Measurements from ENCODE around the gene KDELR1. TPM values are rescaled to one million over a fixed set of nuclear protein-coding genes. Genes with fewer than 3 reads are reported as not detected.

Gene KDELR1
- total RNA-seq, 1 experiment from 2014 or later: 200 TPM

DNA sequence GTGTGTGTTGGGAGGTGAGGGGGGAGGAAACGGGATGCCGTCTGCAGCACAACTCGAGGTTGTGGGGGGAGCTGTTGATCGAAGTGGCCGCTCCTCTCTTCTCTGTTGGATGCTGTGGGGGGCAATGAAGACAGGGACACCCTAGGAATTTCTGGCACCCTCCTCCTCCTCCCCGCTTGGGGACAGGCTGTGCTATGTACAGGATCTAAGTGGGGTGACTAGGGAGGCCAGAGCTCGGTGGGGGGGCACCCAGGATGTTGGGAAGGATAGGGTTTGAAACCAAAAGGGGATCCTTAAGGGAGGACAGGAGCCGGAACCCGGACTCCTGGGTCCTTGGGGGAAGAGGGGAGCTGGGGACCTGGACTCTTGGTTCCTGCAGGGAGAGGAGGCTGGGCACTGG, 4.1 kb upstream of the KDELR1 start:
- Histone ChIP-seq H3K27ac (ENCODE audit: low read depth, low read length, poor library complexity, severe bottlenecking) (peak overlapping the region; percentile 34), H3K36me3 (ENCODE audit: insufficient read depth, low read length, poor library complexity, severe bottlenecking) (no peaks in the 10 kb centered on the region), H3K4me1 (ENCODE audit: insufficient read depth, low read length, poor library complexity, severe bottlenecking) (peaks cover 73% of the 10 kb centered on the region), H3K9me3 (ENCODE audit: low read depth, low read length, poor library complexity, severe bottlenecking) (no peaks in the 10 kb centered on the region), H3K27me3 (replicated peaks; ENCODE audit: insufficient read depth, low read depth, low read length, poor library complexity) (no peaks in the 10 kb centered on the region), H3K4me3 (ENCODE audit: low read depth, low read length, poor library complexity, severe bottlenecking) (peak overlapping the region; percentile 57)
- POLR2A ChIA-PET (ENCODE audit: low non-redundant PET): interaction anchor here (0.7 kb wide), 1 partner anchor 97 kb away, joined by 10 read pairs; no protein-coding TSS in a partner anchor
- no TSS peak for BruUV-seq (replicated peaks)
- DNase-seq (ENCODE audit: low spot score): no peak
- intact Hi-C loops (cut with micrococcal nuclease; ENCODE audit: unreplicated experiment): loop anchor here (5.0 kb wide), 1 partner anchor 73 kb away; a partner anchor contains a TSS
- CTCF ChIA-PET: interaction anchor here (0.6 kb wide), 2 partner anchors 28 to 1030 kb away, joined by 3 to 8 read pairs; partner anchors contain the start of gene GFY
- no peak for TF ChIP-seq EZH2 (IDR thresholded peaks at IDR 0.05; ENCODE audit: borderline replicate concordance, low read depth, low read length, poor library complexity, severe bottlenecking)
- TF ChIP-seq CTCF (conservative IDR thresholded peaks at IDR 0.05; ENCODE audit: low read depth, low read length): no peak

DNA sequence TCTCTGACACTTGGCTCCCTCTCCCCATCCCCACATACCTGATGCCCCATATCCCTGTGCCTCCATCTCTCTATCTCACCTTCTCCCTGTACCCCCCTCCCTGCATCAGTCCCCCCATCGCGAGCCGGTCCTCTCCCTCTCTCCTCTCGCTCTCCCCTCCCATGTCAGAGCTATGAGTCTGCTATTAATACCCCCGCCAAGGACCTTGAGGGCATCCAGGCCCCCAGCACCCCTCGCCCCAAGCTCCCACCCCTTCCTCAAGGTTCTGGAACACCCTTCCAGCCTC, 3.8 kb upstream of the KDELR1 start:
- TF ChIP-seq EZH2 (IDR thresholded peaks at IDR 0.05; ENCODE audit: borderline replicate concordance, low read depth, low read length, poor library complexity, severe bottlenecking) (no peak), CTCF (conservative IDR thresholded peaks at IDR 0.05; ENCODE audit: low read depth, low read length) (no peak)
- DNase-seq (ENCODE audit: low spot score): no peak
- POLR2A ChIA-PET (ENCODE audit: low non-redundant PET): no interaction called here
- intact Hi-C loops (cut with micrococcal nuclease; ENCODE audit: unreplicated experiment): loop anchor here (5.0 kb wide), 1 partner anchor 73 kb away; a partner anchor contains a TSS
- CTCF ChIA-PET: interaction anchor here (0.6 kb wide), 2 partner anchors 28 to 1030 kb away, joined by 3 to 8 read pairs; partner anchors contain the start of gene GFY
- Histone ChIP-seq H3K4me3 (ENCODE audit: low read depth, low read length, poor library complexity, severe bottlenecking) (peak overlapping the region; percentile 57), H3K27ac (ENCODE audit: low read depth, low read length, poor library complexity, severe bottlenecking) (no peak overlapping the region), H3K9me3 (ENCODE audit: low read depth, low read length, poor library complexity, severe bottlenecking) (no peaks in the 10 kb centered on the region), H3K4me1 (ENCODE audit: insufficient read depth, low read length, poor library complexity, severe bottlenecking) (peaks cover 69% of the 10 kb centered on the region), H3K36me3 (ENCODE audit: insufficient read depth, low read length, poor library complexity, severe bottlenecking) (no peaks in the 10 kb centered on the region), H3K27me3 (replicated peaks; ENCODE audit: insufficient read depth, low read depth, low read length, poor library complexity) (no peaks in the 10 kb centered on the region)
- BruUV-seq (replicated peaks): no TSS peak

DNA sequence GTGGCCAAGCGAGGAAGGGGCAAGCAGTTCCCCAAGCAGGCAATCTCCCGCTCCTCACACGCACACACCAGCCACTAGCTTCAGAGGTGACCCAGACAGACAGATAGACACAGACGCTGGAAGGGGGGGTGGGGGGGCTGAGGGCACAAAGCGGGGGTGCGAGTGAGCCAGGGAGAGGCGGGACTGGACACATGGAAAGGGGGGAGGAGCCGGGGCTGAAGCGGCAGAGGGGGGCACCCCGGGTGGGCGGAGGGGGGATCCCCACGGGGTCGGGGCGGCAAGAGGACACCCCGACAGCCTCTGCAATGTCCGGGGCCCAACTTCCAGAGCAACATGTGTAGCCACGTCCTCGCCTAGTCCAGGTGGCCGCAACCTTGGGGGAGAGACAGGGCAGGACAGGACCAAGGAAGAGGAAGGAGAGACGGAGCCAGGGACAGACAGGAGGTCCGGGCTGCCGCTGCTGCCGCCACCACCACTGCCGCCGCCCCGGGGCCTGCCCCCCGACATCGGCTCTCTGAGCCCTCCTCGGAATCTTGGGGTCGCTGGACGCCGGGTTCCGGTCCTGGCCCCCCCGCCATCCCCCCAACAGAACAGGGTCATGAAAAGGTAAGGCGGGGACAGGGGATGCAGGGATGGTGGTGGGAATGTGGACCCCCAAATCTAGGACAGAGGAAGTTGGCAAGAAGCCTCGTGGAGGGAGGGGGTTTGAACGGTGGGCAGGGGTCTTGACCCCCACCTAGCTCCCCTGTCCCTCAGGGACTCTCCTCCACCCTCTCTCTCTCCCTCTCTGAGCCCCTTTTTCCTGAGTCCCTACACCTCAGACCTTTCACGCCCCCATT, 3.2 kb upstream of the KDELR1 start:
- H3K36me3 ChIP-seq (ENCODE audit: insufficient read depth, low read length, poor library complexity, severe bottlenecking): no peaks in the 10 kb centered on the region
- H3K4me3 ChIP-seq (ENCODE audit: low read depth, low read length, poor library complexity, severe bottlenecking): peak overlapping the region; percentile 57
- H3K4me1 ChIP-seq (ENCODE audit: insufficient read depth, low read length, poor library complexity, severe bottlenecking): peaks cover 65% of the 10 kb centered on the region
- H3K9me3 ChIP-seq (ENCODE audit: low read depth, low read length, poor library complexity, severe bottlenecking): no peaks in the 10 kb centered on the region
- H3K27me3 ChIP-seq (replicated peaks; ENCODE audit: insufficient read depth, low read depth, low read length, poor library complexity): no peaks in the 10 kb centered on the region
- no TSS peak for BruUV-seq (replicated peaks)
- CTCF ChIA-PET: interaction anchor here (0.6 to 1.1 kb wide), 3 partner anchors 9 to 92 kb away, joined by 3 to 9 read pairs (median 5); no protein-coding TSS in a partner anchor
- intact Hi-C loops (cut with micrococcal nuclease; ENCODE audit: unreplicated experiment): loop anchor here (5.0 kb wide), 2 partner anchors 53 to 72 kb away; partner anchors contain the start of gene GRWD1
- TF ChIP-seq EZH2 (IDR thresholded peaks at IDR 0.05; ENCODE audit: borderline replicate concordance, low read depth, low read length, poor library complexity, severe bottlenecking): no peak
- TF ChIP-seq CTCF (conservative IDR thresholded peaks at IDR 0.05; ENCODE audit: low read depth, low read length): no peak
- POLR2A ChIA-PET (ENCODE audit: low non-redundant PET): interaction anchor here (0.5 kb wide), 1 partner anchor 211 kb away, joined by 3 read pairs; no protein-coding TSS in a partner anchor
- H3K27ac ChIP-seq (ENCODE audit: low read depth, low read length, poor library complexity, severe bottlenecking): no peak overlapping the region
- no peak for DNase-seq (ENCODE audit: low spot score)
